HUES6 (cell line): ENCODE results near the gene LST1.

Source experiments
- H3K27ac ChIP-seq: 2 replicates; pipeline ENCODE4 v1.7.0; 2013; ENCODE audit warnings: low read depth, mild to moderate bottlenecking, low read length, inconsistent platforms
- H3K27me3 ChIP-seq: 2 replicates; pipeline ENCODE4 v1.6.1; 2013; ENCODE audit warnings: low read length; ENCODE audit not compliant: control insufficient read depth, insufficient read depth
- H3K36me3 ChIP-seq: 2 replicates; pipeline ENCODE4 v1.6.1; 2013; ENCODE audit warnings: low read length; ENCODE audit not compliant: control insufficient read depth, insufficient read depth
- H3K4me1 ChIP-seq: 2 replicates; pipeline ENCODE4 v1.6.1; 2013; ENCODE audit warnings: low read length; ENCODE audit not compliant: control insufficient read depth, insufficient read depth
- H3K4me3 ChIP-seq: 2 replicates; pipeline ENCODE4 v1.5.1; 2013; ENCODE audit warnings: low read depth, low read length
- H3K9ac ChIP-seq: one replicate; pipeline ENCODE4 v1.6.1; 2013; ENCODE audit warnings: mild to moderate bottlenecking, low read length
- H3K9me3 ChIP-seq: 2 replicates; pipeline ENCODE4 v1.6.1; 2013; ENCODE audit warnings: low read depth, low read length; ENCODE audit not compliant: control insufficient read depth, insufficient read depth

Gene LST1

GRCh38 chr6:31627690-31628287 is 41.7 kb downstream of the LST1 start:
- Histone ChIP-seq H3K4me3 (no peak overlapping the region), H3K9me3 (no peaks in the 10 kb centered on the region), H3K4me1 (no peaks in the 10 kb centered on the region), H3K27me3 (no peaks in the 10 kb centered on the region), H3K9ac (no peak overlapping the region), H3K27ac (no peak overlapping the region), H3K36me3 (peaks cover 100% of the 10 kb centered on the region)

GRCh38 chr6:31629014-31629413 is 42.9 kb downstream of the LST1 start:
- H3K9me3 ChIP-seq = no peaks in the 10 kb centered on the region
- H3K27ac ChIP-seq = no peak overlapping the region
- H3K4me1 ChIP-seq = no peaks in the 10 kb centered on the region
- no peaks in the 10 kb centered on the region for H3K27me3 ChIP-seq
- H3K9ac ChIP-seq = no peak overlapping the region
- peaks cover 100% of the 10 kb centered on the region for H3K36me3 ChIP-seq
- no peak overlapping the region for H3K4me3 ChIP-seq

GRCh38 chr6:31630177-31630934 is 44.3 kb downstream of the LST1 start:
- Histone ChIP-seq H3K4me3 (no peak overlapping the region), H3K36me3 (peaks cover 100% of the 10 kb centered on the region), H3K4me1 (no peaks in the 10 kb centered on the region), H3K9me3 (no peaks in the 10 kb centered on the region), H3K27me3 (no peaks in the 10 kb centered on the region), H3K9ac (no peak overlapping the region), H3K27ac (no peak overlapping the region)

- H3K27me3 ChIP-seq = no peaks in the 10 kb centered on the region
- no peak overlapping the region for H3K27ac ChIP-seq
- no peaks in the 10 kb centered on the region for H3K4me1 ChIP-seq
- no peaks in the 10 kb centered on the region for H3K9me3 ChIP-seq
- H3K9ac ChIP-seq = no peak overlapping the region
- H3K4me3 ChIP-seq = no peak overlapping the region
- H3K36me3 ChIP-seq = peaks cover 100% of the 10 kb centered on the region
Observed at GRCh38 chr6:31631209-31631608, 45.1 kb downstream of the LST1 start.

- H3K27me3 ChIP-seq = no peaks in the 10 kb centered on the region
- no peak overlapping the region for H3K27ac ChIP-seq
- H3K36me3 ChIP-seq = peaks cover 100% of the 10 kb centered on the region
- H3K9ac ChIP-seq = no peak overlapping the region
- no peaks in the 10 kb centered on the region for H3K4me1 ChIP-seq
- no peak overlapping the region for H3K4me3 ChIP-seq
- no peaks in the 10 kb centered on the region for H3K9me3 ChIP-seq
Observed at GRCh38 chr6:31631681-31632278, 45.7 kb downstream of the LST1 start.

- Histone ChIP-seq H3K4me3 (no peak overlapping the region), H3K9me3 (no peaks in the 10 kb centered on the region), H3K27ac (no peak overlapping the region), H3K36me3 (peaks cover 99% of the 10 kb centered on the region), H3K9ac (no peak overlapping the region), H3K4me1 (no peaks in the 10 kb centered on the region), H3K27me3 (no peaks in the 10 kb centered on the region)
Observed at GRCh38 chr6:31632279-31632946, 46.3 kb downstream of the LST1 start.

GRCh38 chr6:31633447-31633846 is 47.4 kb downstream of the LST1 start:
- Histone ChIP-seq H3K4me3 (no peak overlapping the region), H3K9ac (no peak overlapping the region), H3K36me3 (peaks cover 97% of the 10 kb centered on the region), H3K9me3 (no peaks in the 10 kb centered on the region), H3K27ac (no peak overlapping the region), H3K27me3 (no peaks in the 10 kb centered on the region), H3K4me1 (no peaks in the 10 kb centered on the region)

- no peak overlapping the region for H3K9ac ChIP-seq
- peaks cover 96% of the 10 kb centered on the region for H3K36me3 ChIP-seq
- no peak overlapping the region for H3K4me3 ChIP-seq
- H3K27ac ChIP-seq = no peak overlapping the region
- no peaks in the 10 kb centered on the region for H3K9me3 ChIP-seq
- H3K27me3 ChIP-seq = no peaks in the 10 kb centered on the region
- no peaks in the 10 kb centered on the region for H3K4me1 ChIP-seq
Observed at GRCh38 chr6:31634131-31634530, 48.1 kb downstream of the LST1 start.

GRCh38 chr6:31634969-31635575 is 49.0 kb downstream of the LST1 start:
- H3K9me3 ChIP-seq = no peaks in the 10 kb centered on the region
- H3K27me3 ChIP-seq = no peaks in the 10 kb centered on the region
- peaks cover 97% of the 10 kb centered on the region for H3K36me3 ChIP-seq
- H3K4me1 ChIP-seq = no peaks in the 10 kb centered on the region
- no peak overlapping the region for H3K4me3 ChIP-seq
- H3K27ac ChIP-seq = no peak overlapping the region; the same call in 1 of the 2 replicates
- H3K9ac ChIP-seq = no peak overlapping the region

- Histone ChIP-seq H3K36me3 (peaks cover 97% of the 10 kb centered on the region), H3K4me1 (no peaks in the 10 kb centered on the region), H3K4me3 (no peak overlapping the region), H3K27ac (no peak overlapping the region), H3K9ac (no peak overlapping the region), H3K9me3 (no peaks in the 10 kb centered on the region), H3K27me3 (no peaks in the 10 kb centered on the region)
Observed at GRCh38 chr6:31636698-31637596, 50.9 kb downstream of the LST1 start.
